Astrocyte of the spinal cord (primary cell): Measurements from ENCODE around the gene RAB44.
"Not testable (repeated sequence)": the region's sequence is repeated elsewhere in the genome, so short reads cannot be mapped to it uniquely, and the experiment has no call there.

Experiments
- DNase-seq: peaks from one replicate; pipeline ENCODE4 v3.0.0; 2011; ENCODE audit warnings: low read depth, low spot score
- H3K4me3 ChIP-seq: 2 replicates; pipeline ENCODE4 v1.5.1; 2011; ENCODE audit warnings: low read depth, mild to moderate bottlenecking, low read length, moderate library complexity
- CTCF ChIP-seq: IDR thresholded peaks from 2 replicates; pipeline ENCODE4 v1.5.1; 2012; ENCODE audit warnings: low read depth, mild to moderate bottlenecking, low read length, inconsistent platforms
- in situ Hi-C: cut with HindIII; loops from 2 replicates; pipeline ENCODE4 v1.10.0; 2017; ENCODE audit warnings: low sequenced_read_pairs

Gene RAB44

GRCh38 chr6:36722365-36722764 is 24.7 kb downstream of the RAB44 start:
- DNase-seq = no peak
- in situ Hi-C loops = no loop called here
- no peak overlapping the region for H3K4me3 ChIP-seq
- TF ChIP-seq CTCF = no peak

GRCh38 chr6:36722879-36723278 is 25.3 kb downstream of the RAB44 start:
- no peak for DNase-seq
- in situ Hi-C loops = no loop called here
- no peak for TF ChIP-seq CTCF
- H3K4me3 ChIP-seq = no peak overlapping the region

- H3K4me3 ChIP-seq, DNase-seq, in situ Hi-C loops: not testable (repeated sequence)
Measured at GRCh38 chr6:36723992-36724391, 26.4 kb downstream of the RAB44 start.

GRCh38 chr6:36724514-36725390 is 27.1 kb downstream of the RAB44 start:
- TF ChIP-seq CTCF = peak; percentile 66
- no peak overlapping the region for H3K4me3 ChIP-seq
- DNase-seq = peak; percentile 63
- in situ Hi-C loops = no loop called here

GRCh38 chr6:36725581-36725980 is 28.0 kb downstream of the RAB44 start:
- no peak overlapping the region for H3K4me3 ChIP-seq
- no peak for DNase-seq
- in situ Hi-C loops = no loop called here
- TF ChIP-seq CTCF = no peak

- peak; percentile 42 for DNase-seq
- in situ Hi-C loops = no loop called here
- TF ChIP-seq CTCF = no peak
- H3K4me3 ChIP-seq = no peak overlapping the region
Measured at GRCh38 chr6:36727505-36728021, 29.9 kb downstream of the RAB44 start.
